Measurements from ENCODE around the gene DOCK1.

DNA sequence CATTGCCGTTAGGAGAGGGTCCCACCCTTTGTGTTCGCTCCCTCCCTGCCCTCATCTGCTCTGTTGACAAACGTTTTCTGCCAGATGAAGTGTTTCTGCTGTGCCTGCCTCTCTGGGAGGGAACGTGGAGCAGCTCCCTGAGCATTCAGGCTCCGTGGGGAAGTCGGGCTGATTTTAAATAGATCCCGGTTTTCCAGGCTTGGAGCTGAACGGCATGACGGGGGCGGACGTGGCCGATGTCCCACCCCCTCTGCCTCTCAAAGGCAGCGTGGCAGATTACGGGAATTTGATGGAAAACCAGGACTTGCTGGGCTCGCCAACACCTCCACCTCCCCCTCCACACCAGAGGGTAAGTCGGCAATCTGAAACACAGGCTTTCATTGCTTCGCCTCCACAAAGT, 542.0 kb downstream of the DOCK1 start:
- TF ChIP-seq POLR2A (IDR thresholded peaks at IDR 0.05; ENCODE audit: extremely low read depth, insufficient read length) (no peak), CTCF (IDR thresholded peaks at IDR 0.05; ENCODE audit: low read depth, low read length) (no peak)
- TF ChIP-seq, protein P1, sequence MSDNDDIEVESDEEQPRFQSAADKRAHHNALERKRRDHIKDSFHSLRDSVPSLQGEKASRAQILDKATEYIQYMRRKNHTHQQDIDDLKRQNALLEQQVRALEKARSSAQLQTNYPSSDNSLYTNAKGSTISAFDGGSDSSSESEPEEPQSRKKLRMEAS (IDR thresholded peaks at IDR 0.05; ENCODE audit: low read depth, low read length): no peak

Measured in NB4 (cell line).